Measurements from ENCODE around the gene ZNF319.

DNA sequence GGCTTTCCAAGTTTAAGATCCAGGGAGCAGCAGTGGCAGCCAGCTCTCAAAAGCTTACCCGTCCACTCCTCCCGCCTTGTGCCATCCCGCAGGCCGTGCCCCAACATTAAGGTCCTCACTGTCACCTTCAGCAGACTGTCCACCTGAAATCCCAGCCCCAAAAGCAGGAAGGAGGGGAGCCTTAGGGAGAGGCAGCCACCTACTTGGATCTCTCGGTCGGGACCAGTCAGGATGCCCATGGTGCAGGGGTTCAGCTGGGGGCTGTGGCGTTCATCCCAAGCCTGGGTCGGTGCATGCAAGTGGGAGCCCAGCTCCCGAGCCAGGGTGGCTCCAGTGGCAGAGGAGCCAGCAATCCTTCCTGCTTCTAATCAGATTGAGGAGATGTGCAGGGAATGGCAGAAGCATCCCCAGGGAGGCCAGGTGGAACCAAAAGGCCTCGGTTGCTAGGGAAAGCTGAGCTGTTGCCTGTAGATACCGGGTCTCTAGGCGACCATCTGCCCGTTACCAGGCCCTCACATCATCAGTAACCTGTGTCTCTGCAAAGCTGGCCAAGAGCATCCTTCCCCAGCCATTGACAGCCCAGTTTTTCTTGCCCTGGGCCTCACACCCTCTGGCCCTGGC, 54.2 kb downstream of the ZNF319 start:
- TF ChIP-seq, protein P1, sequence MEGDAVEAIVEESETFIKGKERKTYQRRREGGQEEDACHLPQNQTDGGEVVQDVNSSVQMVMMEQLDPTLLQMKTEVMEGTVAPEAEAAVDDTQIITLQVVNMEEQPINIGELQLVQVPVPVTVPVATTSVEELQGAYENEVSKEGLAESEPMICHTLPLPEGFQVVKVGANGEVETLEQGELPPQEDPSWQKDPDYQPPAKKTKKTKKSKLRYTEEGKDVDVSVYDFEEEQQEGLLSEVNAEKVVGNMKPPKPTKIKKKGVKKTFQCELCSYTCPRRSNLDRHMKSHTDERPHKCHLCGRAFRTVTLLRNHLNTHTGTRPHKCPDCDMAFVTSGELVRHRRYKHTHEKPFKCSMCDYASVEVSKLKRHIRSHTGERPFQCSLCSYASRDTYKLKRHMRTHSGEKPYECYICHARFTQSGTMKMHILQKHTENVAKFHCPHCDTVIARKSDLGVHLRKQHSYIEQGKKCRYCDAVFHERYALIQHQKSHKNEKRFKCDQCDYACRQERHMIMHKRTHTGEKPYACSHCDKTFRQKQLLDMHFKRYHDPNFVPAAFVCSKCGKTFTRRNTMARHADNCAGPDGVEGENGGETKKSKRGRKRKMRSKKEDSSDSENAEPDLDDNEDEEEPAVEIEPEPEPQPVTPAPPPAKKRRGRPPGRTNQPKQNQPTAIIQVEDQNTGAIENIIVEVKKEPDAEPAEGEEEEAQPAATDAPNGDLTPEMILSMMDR (IDR thresholded peaks at IDR 0.05), result no peak
- no peak for TF ChIP-seq POLR2A (IDR thresholded peaks at IDR 0.05)

All from Peyer's patch (tissue), 4 donors.